ENCODE data around the gene ABI1. TPM values are rescaled to one million over a fixed set of nuclear protein-coding genes. Genes with fewer than 3 reads are reported as not detected.

ABI1 gene
- total and polyA plus RNA-seq, 2 of the 13 experiments (the other 11 are each of a cell fraction or from before 2014, with no cell fraction given) = 20.9 to 22.9 TPM

DNA sequence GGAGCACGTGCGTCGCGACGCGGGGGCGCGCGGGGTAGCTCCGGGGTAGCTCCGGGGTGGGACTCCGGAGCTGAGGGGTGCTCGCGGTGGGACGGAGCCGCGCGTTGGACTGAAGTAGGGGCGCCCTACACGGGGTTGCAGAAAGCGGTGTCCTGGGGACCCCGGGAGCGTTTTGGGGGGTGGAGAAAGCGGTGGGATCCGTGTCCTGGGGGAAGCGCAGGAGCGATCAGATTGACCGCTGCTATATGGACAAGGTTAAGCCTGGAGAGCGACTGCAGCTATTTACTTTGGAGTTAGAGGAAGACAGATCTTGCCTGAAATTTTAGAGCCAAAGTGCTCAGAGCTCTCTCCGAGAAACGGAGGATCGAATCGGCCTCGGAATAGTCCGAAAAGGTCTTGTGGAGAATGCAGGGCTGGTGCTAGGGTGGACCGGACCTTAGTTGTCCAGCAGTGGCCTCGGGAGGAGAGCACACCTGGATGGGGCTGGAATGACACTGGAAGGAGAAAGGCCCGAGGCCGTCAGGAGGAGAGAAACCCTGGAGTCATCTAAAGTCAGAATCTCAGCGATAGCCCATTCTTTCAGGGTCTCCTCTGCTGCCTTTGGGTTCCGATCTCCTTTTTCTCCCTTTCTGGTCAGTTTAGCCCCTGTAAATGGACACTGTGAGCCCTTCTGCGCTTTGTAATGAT, 162.7 kb downstream of the ABI1 start (continued):
- 0 out of 2 replicates have a peak, but pooled peaks have one; percentile 19 for TF ChIP-seq SMAD1 (CRISPR knock-in tag; IDR thresholded peaks at IDR 0.05; ENCODE audit: borderline replicate concordance, low read depth)
- no peak for TF ChIP-seq ZNF549 (CRISPR knock-in tag; IDR thresholded peaks at IDR 0.05)
- no peak for TF ChIP-seq RBM22 (optimal IDR thresholded peaks at IDR 0.05; ENCODE audit: low read length)
- peak; percentile 23; the same call in 1 of the 2 replicates for TF ChIP-seq KDM5A (IDR thresholded peaks at IDR 0.05; ENCODE audit: borderline replicate concordance, low read length)
- TF ChIP-seq KDM5B (CRISPR knock-in tag; IDR thresholded peaks at IDR 0.05; ENCODE audit: borderline replicate concordance) = 0 out of 2 replicates have a peak, but pooled peaks have one; percentile 5
- peak in 1 of 2 experiments; percentile 51; a peak in 2 of 4 replicates for TF ChIP-seq NR2F1 (CRISPR knock-in tag; IDR thresholded peaks at IDR 0.05)
- TF ChIP-seq, protein P1, sequence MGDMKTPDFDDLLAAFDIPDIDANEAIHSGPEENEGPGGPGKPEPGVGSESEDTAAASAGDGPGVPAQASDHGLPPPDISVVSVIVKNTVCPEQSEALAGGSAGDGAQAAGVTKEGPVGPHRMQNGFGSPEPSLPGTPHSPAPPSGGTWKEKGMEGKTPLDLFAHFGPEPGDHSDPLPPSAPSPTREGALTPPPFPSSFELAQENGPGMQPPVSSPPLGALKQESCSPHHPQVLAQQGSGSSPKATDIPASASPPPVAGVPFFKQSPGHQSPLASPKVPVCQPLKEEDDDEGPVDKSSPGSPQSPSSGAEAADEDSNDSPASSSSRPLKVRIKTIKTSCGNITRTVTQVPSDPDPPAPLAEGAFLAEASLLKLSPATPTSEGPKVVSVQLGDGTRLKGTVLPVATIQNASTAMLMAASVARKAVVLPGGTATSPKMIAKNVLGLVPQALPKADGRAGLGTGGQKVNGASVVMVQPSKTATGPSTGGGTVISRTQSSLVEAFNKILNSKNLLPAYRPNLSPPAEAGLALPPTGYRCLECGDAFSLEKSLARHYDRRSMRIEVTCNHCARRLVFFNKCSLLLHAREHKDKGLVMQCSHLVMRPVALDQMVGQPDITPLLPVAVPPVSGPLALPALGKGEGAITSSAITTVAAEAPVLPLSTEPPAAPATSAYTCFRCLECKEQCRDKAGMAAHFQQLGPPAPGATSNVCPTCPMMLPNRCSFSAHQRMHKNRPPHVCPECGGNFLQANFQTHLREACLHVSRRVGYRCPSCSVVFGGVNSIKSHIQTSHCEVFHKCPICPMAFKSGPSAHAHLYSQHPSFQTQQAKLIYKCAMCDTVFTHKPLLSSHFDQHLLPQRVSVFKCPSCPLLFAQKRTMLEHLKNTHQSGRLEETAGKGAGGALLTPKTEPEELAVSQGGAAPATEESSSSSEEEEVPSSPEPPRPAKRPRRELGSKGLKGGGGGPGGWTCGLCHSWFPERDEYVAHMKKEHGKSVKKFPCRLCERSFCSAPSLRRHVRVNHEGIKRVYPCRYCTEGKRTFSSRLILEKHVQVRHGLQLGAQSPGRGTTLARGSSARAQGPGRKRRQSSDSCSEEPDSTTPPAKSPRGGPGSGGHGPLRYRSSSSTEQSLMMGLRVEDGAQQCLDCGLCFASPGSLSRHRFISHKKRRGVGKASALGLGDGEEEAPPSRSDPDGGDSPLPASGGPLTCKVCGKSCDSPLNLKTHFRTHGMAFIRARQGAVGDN (CRISPR knock-in tag; IDR thresholded peaks at IDR 0.05) = peak; percentile 84; the same call in 1 of the 2 replicates
- TF ChIP-seq KLF16 (CRISPR knock-in tag; IDR thresholded peaks at IDR 0.05) = 0 out of 4 replicates have a peak, but pooled peaks of 1 of the 2 experiments have one; percentile 4
- TF ChIP-seq, protein P2, sequence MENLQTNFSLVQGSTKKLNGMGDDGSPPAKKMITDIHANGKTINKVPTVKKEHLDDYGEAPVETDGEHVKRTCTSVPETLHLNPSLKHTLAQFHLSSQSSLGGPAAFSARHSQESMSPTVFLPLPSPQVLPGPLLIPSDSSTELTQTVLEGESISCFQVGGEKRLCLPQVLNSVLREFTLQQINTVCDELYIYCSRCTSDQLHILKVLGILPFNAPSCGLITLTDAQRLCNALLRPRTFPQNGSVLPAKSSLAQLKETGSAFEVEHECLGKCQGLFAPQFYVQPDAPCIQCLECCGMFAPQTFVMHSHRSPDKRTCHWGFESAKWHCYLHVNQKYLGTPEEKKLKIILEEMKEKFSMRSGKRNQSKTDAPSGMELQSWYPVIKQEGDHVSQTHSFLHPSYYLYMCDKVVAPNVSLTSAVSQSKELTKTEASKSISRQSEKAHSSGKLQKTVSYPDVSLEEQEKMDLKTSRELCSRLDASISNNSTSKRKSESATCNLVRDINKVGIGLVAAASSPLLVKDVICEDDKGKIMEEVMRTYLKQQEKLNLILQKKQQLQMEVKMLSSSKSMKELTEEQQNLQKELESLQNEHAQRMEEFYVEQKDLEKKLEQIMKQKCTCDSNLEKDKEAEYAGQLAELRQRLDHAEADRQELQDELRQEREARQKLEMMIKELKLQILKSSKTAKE (CRISPR knock-in tag; IDR thresholded peaks at IDR 0.05; ENCODE audit: borderline replicate concordance) = 0 out of 2 replicates have a peak, but pooled peaks have one; percentile 11
- TF ChIP-seq ZNF614 (CRISPR knock-in tag; IDR thresholded peaks at IDR 0.05; ENCODE audit: borderline replicate concordance) = 0 out of 2 replicates have a peak, but pooled peaks have one; percentile 4
- TF ChIP-seq, protein P3, sequence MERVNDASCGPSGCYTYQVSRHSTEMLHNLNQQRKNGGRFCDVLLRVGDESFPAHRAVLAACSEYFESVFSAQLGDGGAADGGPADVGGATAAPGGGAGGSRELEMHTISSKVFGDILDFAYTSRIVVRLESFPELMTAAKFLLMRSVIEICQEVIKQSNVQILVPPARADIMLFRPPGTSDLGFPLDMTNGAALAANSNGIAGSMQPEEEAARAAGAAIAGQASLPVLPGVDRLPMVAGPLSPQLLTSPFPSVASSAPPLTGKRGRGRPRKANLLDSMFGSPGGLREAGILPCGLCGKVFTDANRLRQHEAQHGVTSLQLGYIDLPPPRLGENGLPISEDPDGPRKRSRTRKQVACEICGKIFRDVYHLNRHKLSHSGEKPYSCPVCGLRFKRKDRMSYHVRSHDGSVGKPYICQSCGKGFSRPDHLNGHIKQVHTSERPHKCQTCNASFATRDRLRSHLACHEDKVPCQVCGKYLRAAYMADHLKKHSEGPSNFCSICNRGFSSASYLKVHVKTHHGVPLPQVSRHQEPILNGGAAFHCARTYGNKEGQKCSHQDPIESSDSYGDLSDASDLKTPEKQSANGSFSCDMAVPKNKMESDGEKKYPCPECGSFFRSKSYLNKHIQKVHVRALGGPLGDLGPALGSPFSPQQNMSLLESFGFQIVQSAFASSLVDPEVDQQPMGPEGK (CRISPR knock-in tag; IDR thresholded peaks at IDR 0.05) = 0 out of 2 replicates have a peak, but pooled peaks have one; percentile 46
- TF ChIP-seq, protein P4, sequence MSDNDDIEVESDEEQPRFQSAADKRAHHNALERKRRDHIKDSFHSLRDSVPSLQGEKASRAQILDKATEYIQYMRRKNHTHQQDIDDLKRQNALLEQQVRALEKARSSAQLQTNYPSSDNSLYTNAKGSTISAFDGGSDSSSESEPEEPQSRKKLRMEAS (IDR thresholded peaks at IDR 0.05) = peak; percentile 98; the same call in 1 of the 2 replicates
- TF ChIP-seq POLR2G (IDR thresholded peaks at IDR 0.05; ENCODE audit: low read depth, low read length) = peak; percentile 1; the same call in 1 of the 2 replicates
- TF ChIP-seq PITX1 (CRISPR knock-in tag; IDR thresholded peaks at IDR 0.05) = 0 out of 2 replicates have a peak, but pooled peaks have one; percentile 42
- no peak for TF ChIP-seq ESRRA (CRISPR knock-in tag; IDR thresholded peaks at IDR 0.05; ENCODE audit: low read depth)
- TF ChIP-seq ZNF205 (CRISPR knock-in tag; IDR thresholded peaks at IDR 0.05) = no peak
- 0 out of 2 replicates have a peak, but pooled peaks have one; percentile 18 for TF ChIP-seq ZNF350 (CRISPR knock-in tag; IDR thresholded peaks at IDR 0.05; ENCODE audit: borderline replicate concordance, low read depth)
- TF ChIP-seq SP5 (CRISPR knock-in tag; IDR thresholded peaks at IDR 0.05; ENCODE audit: borderline replicate concordance, low read depth) = peak; percentile 3; the same call in 1 of the 2 replicates
